ENCODE results near the gene INPP5K. TPM values are rescaled to one million over a fixed set of nuclear protein-coding genes. Genes with fewer than 3 reads are reported as not detected.
"Not testable (repeated sequence)": the region's sequence is repeated elsewhere in the genome, so short reads cannot be mapped to it uniquely, and the experiment has no call there.

INPP5K gene
- polyA plus RNA-seq, 3 donors: 17.6 to 20.6 (median 19.5) TPM

- DNase-seq (ENCODE audit: low read depth in 3 of 3, low spot score in 2 of 3): not testable (repeated sequence)
These were observed 7.7 kb downstream of the INPP5K start for GRCh38 chr17:1508709-1509108.

GRCh38 chr17:1506649-1507267 lies 9.7 kb downstream of the INPP5K start:
- no peak for DNase-seq (ENCODE audit: low read depth in 3 of 3, low spot score in 2 of 3)

GRCh38 chr17:1505586-1505985 lies 10.8 kb downstream of the INPP5K start:
- DNase-seq (ENCODE audit: low read depth in 3 of 3, low spot score in 2 of 3): no peak

- DNase-seq (ENCODE audit: low read depth in 3 of 3, low spot score in 2 of 3): no peak
These were observed 11.5 kb downstream of the INPP5K start for GRCh38 chr17:1504866-1505265.

GRCh38 chr17:1503699-1504098 lies 12.7 kb downstream of the INPP5K start:
- DNase-seq (ENCODE audit: low read depth in 3 of 3, low spot score in 2 of 3): no peak

GRCh38 chr17:1498869-1499268 lies 17.5 kb downstream of the INPP5K start:
- no peak for DNase-seq (ENCODE audit: low read depth in 3 of 3, low spot score in 2 of 3)

GRCh38 chr17:1498233-1498632 lies 18.2 kb downstream of the INPP5K start:
- no peak for DNase-seq (ENCODE audit: low read depth in 3 of 3, low spot score in 2 of 3)

GRCh38 chr17:1497831-1498230 lies 18.6 kb downstream of the INPP5K start:
- no peak for DNase-seq (ENCODE audit: low read depth in 3 of 3, low spot score in 2 of 3)

GRCh38 chr17:1496869-1497268 lies 19.5 kb downstream of the INPP5K start:
- DNase-seq (ENCODE audit: low read depth in 3 of 3, low spot score in 2 of 3): no peak

GRCh38 chr17:1495265-1495989 lies 21.0 kb downstream of the INPP5K start:
- no peak for DNase-seq (ENCODE audit: low read depth in 3 of 3, low spot score in 2 of 3)

- DNase-seq (ENCODE audit: low read depth in 3 of 3, low spot score in 2 of 3): no peak
These were observed 21.6 kb downstream of the INPP5K start for GRCh38 chr17:1494736-1495253.

GRCh38 chr17:1494203-1494602 lies 22.2 kb downstream of the INPP5K start:
- no peak for DNase-seq (ENCODE audit: low read depth in 3 of 3, low spot score in 2 of 3)

- no peak for DNase-seq (ENCODE audit: low read depth in 3 of 3, low spot score in 2 of 3)
These were observed 23.0 kb downstream of the INPP5K start for GRCh38 chr17:1493291-1493980.

GRCh38 chr17:1492249-1493206 lies 23.9 kb downstream of the INPP5K start, which contains the start of gene MYO1C:
TSS of gene MYO1C (minus strand) at chr17:1492686. CDS start at chr17:1492487, 199 bp downstream.
- no peak for DNase-seq (ENCODE audit: low read depth in 3 of 3, low spot score in 2 of 3)

GRCh38 chr17:1491443-1492248 lies 24.8 kb downstream of the INPP5K start:
- no peak for DNase-seq (ENCODE audit: low read depth in 3 of 3, low spot score in 2 of 3)

GRCh38 chr17:1490643-1491442 lies 25.6 kb downstream of the INPP5K start:
- DNase-seq (ENCODE audit: low read depth in 3 of 3, low spot score in 2 of 3): no peak

GRCh38 chr17:1488826-1489270 lies 27.6 kb downstream of the INPP5K start:
- DNase-seq (ENCODE audit: low read depth in 3 of 3, low spot score in 2 of 3): no peak

GRCh38 chr17:1487939-1488825 lies 28.2 kb downstream of the INPP5K start:
- no peak for DNase-seq (ENCODE audit: low read depth in 3 of 3, low spot score in 2 of 3)

Data from right renal cortex interstitium (tissue), 3 donors.